ENCODE measurements around the gene CACNA2D3.

- TF ChIP-seq POLR2A (IDR thresholded peaks at IDR 0.05) (no peak), POLR2AphosphoS5 (IDR thresholded peaks at IDR 0.05; ENCODE audit: insufficient read depth in 1 of 2, low read depth in 1 of 2) (no peak)
- TF ChIP-seq, protein P1, sequence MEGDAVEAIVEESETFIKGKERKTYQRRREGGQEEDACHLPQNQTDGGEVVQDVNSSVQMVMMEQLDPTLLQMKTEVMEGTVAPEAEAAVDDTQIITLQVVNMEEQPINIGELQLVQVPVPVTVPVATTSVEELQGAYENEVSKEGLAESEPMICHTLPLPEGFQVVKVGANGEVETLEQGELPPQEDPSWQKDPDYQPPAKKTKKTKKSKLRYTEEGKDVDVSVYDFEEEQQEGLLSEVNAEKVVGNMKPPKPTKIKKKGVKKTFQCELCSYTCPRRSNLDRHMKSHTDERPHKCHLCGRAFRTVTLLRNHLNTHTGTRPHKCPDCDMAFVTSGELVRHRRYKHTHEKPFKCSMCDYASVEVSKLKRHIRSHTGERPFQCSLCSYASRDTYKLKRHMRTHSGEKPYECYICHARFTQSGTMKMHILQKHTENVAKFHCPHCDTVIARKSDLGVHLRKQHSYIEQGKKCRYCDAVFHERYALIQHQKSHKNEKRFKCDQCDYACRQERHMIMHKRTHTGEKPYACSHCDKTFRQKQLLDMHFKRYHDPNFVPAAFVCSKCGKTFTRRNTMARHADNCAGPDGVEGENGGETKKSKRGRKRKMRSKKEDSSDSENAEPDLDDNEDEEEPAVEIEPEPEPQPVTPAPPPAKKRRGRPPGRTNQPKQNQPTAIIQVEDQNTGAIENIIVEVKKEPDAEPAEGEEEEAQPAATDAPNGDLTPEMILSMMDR (IDR thresholded peaks at IDR 0.05): no peak
Observed at GRCh38 chr3:54888162-54888561, 765.8 kb downstream of the CACNA2D3 start.
